B cell (primary cell): ENCODE results near the gene GLCE. TPM values are rescaled to one million over a fixed set of nuclear protein-coding genes. Genes with fewer than 3 reads are reported as not detected.

Experiments
- ATAC-seq: fragments of 200-7000 bp; cut with Tn5 transposase; one replicate; pipeline ENCODE4 v1.10.0; 2021; ENCODE audit warnings: low read depth, mild to moderate bottlenecking, moderate number of reproducible peaks, moderate library complexity
- CTCF ChIA-PET: fragments of 350-600 bp; sonication (Branson Sonifier 250); formaldehyde crosslinking; loops from one replicate; lab custom pipeline; 2021; ENCODE audit warnings: antibody characterized with exemption, inconsistent platforms; lab: Charles Lee
- POLR2A ChIA-PET: fragments of 350-600 bp; sonication (Branson Sonifier 250); formaldehyde crosslinking; loops from one replicate; lab custom pipeline; 2021; ENCODE audit warnings: antibody characterized with exemption; lab: Charles Lee
- DNase-seq: peaks from one replicate; pipeline ENCODE4 v3.0.0; 2013
- H2AFZ ChIP-seq: 2 replicates; pipeline ENCODE4 v1.6.1; 2012; ENCODE audit warnings: mild to moderate bottlenecking, low read depth, low read length; ENCODE audit not compliant: insufficient read depth, poor library complexity, severe bottlenecking
- H3K27ac ChIP-seq, 2 donors: 1 replicate in 1 of 2; 2 replicates in 1 of 2; pipeline ENCODE4 v1.5.1; 2012 to 2013; ENCODE audit warnings: low read length in 2 of 2, mild to moderate bottlenecking in 2 of 2, moderate library complexity in 1 of 2
- H3K27me3 ChIP-seq, 4 experiments: fragments of 200-600 bp in 1 of 4; sonication (generic) in 1 of 4; replicated peaks in 1 of 4; 1 replicate in 2 of 4; 2 replicates in 2 of 4; pipeline versions ENCODE4 v1.6.1 to v1.7.0; 2013 to 2016; ENCODE audit warnings: low read length in 3 of 4, mild to moderate bottlenecking in 2 of 4, mixed read lengths in 1 of 4, moderate library complexity in 1 of 4; ENCODE audit not compliant: insufficient read depth in 4 of 4, control insufficient read depth in 3 of 4; ENCODE audit errors: control extremely low read depth in 1 of 4
- H3K36me3 ChIP-seq, 2 experiments: replicated peaks in 1 of 2; 1 replicate in 1 of 2; 2 replicates in 1 of 2; pipeline versions ENCODE4 v1.6.1 to v1.7.1; 2013; ENCODE audit warnings: low read length in 1 of 2; ENCODE audit not compliant: insufficient read depth in 2 of 2, control insufficient read depth in 1 of 2; ENCODE audit errors: control extremely low read depth in 1 of 2, extremely low read depth in 1 of 2
- H3K4me1 ChIP-seq, 2 donors: fragments of 200-600 bp in 1 of 2; sonication (generic) in 1 of 2; 1 replicate in 1 of 2; 2 replicates in 1 of 2; pipeline versions ENCODE4 v1.5.1 to v1.6.1; 2013 to 2017; ENCODE audit warnings: low read length in 2 of 2; ENCODE audit not compliant: control insufficient read depth in 2 of 2, insufficient read depth in 2 of 2
- H3K4me2 ChIP-seq: replicated peaks from 2 replicates; pipeline ENCODE3; 2012; ENCODE audit warnings: mild to moderate bottlenecking, low read depth, low read length; ENCODE audit not compliant: poor library complexity, severe bottlenecking
- H3K4me3 ChIP-seq, 5 experiments: fragments of 200-600 bp in 1 of 5; sonication (generic) in 1 of 5; 1 replicate in 3 of 5; 2 replicates in 2 of 5; pipeline versions ENCODE4 v1.5.1 to v1.7.0; 2011 to 2016; ENCODE audit warnings: low read length in 4 of 5, mild to moderate bottlenecking in 4 of 5, low read depth in 2 of 5, control low read depth in 1 of 5, moderate library complexity in 1 of 5; ENCODE audit not compliant: insufficient read depth in 1 of 5; ENCODE audit errors: control extremely low read depth in 1 of 5, extremely low read depth in 1 of 5
- H3K79me2 ChIP-seq: fragments of 200-600 bp; sonication (generic); one replicate; pipeline ENCODE4 v1.6.0; 2016; ENCODE audit warnings: low read length; ENCODE audit not compliant: control insufficient read depth, insufficient read depth
- H3K9ac ChIP-seq: fragments of 200-600 bp; sonication (generic); 2 replicates; pipeline ENCODE4 v1.6.1; 2017; ENCODE audit warnings: mild to moderate bottlenecking, low read length, moderate library complexity
- H3K9me3 ChIP-seq, 3 donors: one replicate each; pipeline versions ENCODE4 v1.6.1 to v1.7.1; 2013; ENCODE audit warnings: low read length in 2 of 3; ENCODE audit not compliant: control insufficient read depth in 2 of 3, insufficient read depth in 1 of 3; ENCODE audit errors: control extremely low read depth in 1 of 3
- H4K20me1 ChIP-seq: 2 replicates; pipeline ENCODE4 v1.6.0; 2012; ENCODE audit warnings: mild to moderate bottlenecking, low read length; ENCODE audit not compliant: insufficient read depth, control insufficient read depth, poor library complexity, severe bottlenecking
- H3K27ac Mint-ChIP-seq: one replicate; pipeline ENCODE4 v1.8.0; 2021; ENCODE audit warnings: mixed read lengths
- H3K27me3 Mint-ChIP-seq: one replicate; pipeline ENCODE4 v1.8.0; 2021; ENCODE audit warnings: mixed read lengths
- H3K4me1 Mint-ChIP-seq: one replicate; pipeline ENCODE4 v1.8.0; 2021; ENCODE audit warnings: mixed read lengths
- H3K4me3 Mint-ChIP-seq: one replicate; pipeline ENCODE4 v1.8.0; 2021; ENCODE audit warnings: mixed read lengths
- H3K9me3 Mint-ChIP-seq: one replicate; pipeline ENCODE4 v1.8.0; 2022; ENCODE audit warnings: mixed read lengths; ENCODE audit not compliant: insufficient read depth
- EZH2 ChIP-seq: IDR thresholded peaks from 2 replicates; pipeline ENCODE4 v1.6.1; 2012; ENCODE audit warnings: borderline replicate concordance, low read depth, mild to moderate bottlenecking, moderate library complexity, low read length; ENCODE audit not compliant: insufficient read depth, poor library complexity, severe bottlenecking
- WGBS: methylation state at CpG from one replicate; pipeline ENCODE4 v1.1.5; 2013; ENCODE audit warnings: missing lambda C conversion rate; ENCODE audit not compliant: insufficient coverage; 5-methylcytosine and 5-hydroxymethylcytosine counted together
- intact Hi-C: fragments of 100-400 bp; cut with micrococcal nuclease; formaldehyde crosslinking; loops from one replicate; pipeline ENCODE4 v1.10.0; 2022
- polyA plus RNA-seq: library from polyadenylated mRNA; depleted of rRNA; stranded (reverse); fragments of >200 nt; gene quantifications from 2 replicates; pipeline ENCODE4 v1.2.3, GENCODE V29; 2012
- total RNA-seq, 2 donors: library from RNA; stranded (reverse); fragments of 120-200 nt in 1 of 2; gene quantifications; 1 replicate in 1 of 2; 2 replicates in 1 of 2; pipeline versions ENCODE4 v1.2.3 to v1.2.4, GENCODE V29; 2013 to 2022
- TF ChIP-seq, protein P1 (sequence below): fragments of 200-600 bp; IDR thresholded peaks from one replicate; pipeline ENCODE4 v1.8.0; 2022; ENCODE audit warnings: antibody characterized with exemption, mild to moderate bottlenecking

Gene GLCE
- total and polyA plus RNA-seq, 2 donors (not counting 1 experiment from before 2014, with no cell fraction given): 3.0 to 5.3 TPM

GRCh38 chr15:69156736-69157381, 3.6 kb upstream of the GLCE start:
- no peak for TF ChIP-seq EZH2
- TF ChIP-seq, protein P1, sequence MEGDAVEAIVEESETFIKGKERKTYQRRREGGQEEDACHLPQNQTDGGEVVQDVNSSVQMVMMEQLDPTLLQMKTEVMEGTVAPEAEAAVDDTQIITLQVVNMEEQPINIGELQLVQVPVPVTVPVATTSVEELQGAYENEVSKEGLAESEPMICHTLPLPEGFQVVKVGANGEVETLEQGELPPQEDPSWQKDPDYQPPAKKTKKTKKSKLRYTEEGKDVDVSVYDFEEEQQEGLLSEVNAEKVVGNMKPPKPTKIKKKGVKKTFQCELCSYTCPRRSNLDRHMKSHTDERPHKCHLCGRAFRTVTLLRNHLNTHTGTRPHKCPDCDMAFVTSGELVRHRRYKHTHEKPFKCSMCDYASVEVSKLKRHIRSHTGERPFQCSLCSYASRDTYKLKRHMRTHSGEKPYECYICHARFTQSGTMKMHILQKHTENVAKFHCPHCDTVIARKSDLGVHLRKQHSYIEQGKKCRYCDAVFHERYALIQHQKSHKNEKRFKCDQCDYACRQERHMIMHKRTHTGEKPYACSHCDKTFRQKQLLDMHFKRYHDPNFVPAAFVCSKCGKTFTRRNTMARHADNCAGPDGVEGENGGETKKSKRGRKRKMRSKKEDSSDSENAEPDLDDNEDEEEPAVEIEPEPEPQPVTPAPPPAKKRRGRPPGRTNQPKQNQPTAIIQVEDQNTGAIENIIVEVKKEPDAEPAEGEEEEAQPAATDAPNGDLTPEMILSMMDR: no peak
- Histone ChIP-seq H3K9me3 (no peaks in the 10 kb centered on the region), H3K27ac (no peak overlapping the region), H3K4me3 (no peak overlapping the region), H4K20me1 (no peaks in the 10 kb centered on the region), H3K4me1 (peaks cover 9 to 11% of the 10 kb centered on the region in 2 donors), H3K36me3 (no peaks in the 10 kb centered on the region), H2AFZ (no peak overlapping the region), H3K9ac (no peak overlapping the region), H3K27me3 (peaks cover 0 to 12% (median 6%) of the 10 kb centered on the region in 4 experiments), H3K4me2 (no peak overlapping the region), H3K79me2 (peaks cover 3% of the 10 kb centered on the region)
- no peak overlapping the region for H3K27ac Mint-ChIP-seq
- intact Hi-C loops: no loop called here
- peaks cover 13% of the 10 kb centered on the region for H3K4me1 Mint-ChIP-seq
- H3K27me3 Mint-ChIP-seq: peaks cover 35% of the 10 kb centered on the region
- no peak overlapping the region for H3K4me3 Mint-ChIP-seq
- H3K9me3 Mint-ChIP-seq: no peaks in the 10 kb centered on the region
- ChIA-PET POLR2A (no interaction called here), CTCF (no interaction called here)
- ATAC-seq (no peak), DNase-seq (no peak)
- WGBS: 92% methylated on average over 5 of the region's 6 CpGs

- peaks cover 0 to 8% (median 2%) of the 10 kb centered on the region in 4 experiments for H3K27me3 ChIP-seq
- 94% methylated on average over 6 of the region's 6 CpGs for WGBS
- no peak overlapping the region for H3K4me3 ChIP-seq
- Mint-ChIP-seq H3K27me3 (peaks cover 28% of the 10 kb centered on the region), H3K27ac (no peak overlapping the region), H3K4me3 (peak overlapping the region; percentile 26), H3K9me3 (no peaks in the 10 kb centered on the region), H3K4me1 (peaks cover 16% of the 10 kb centered on the region)
- intact Hi-C loops: no loop called here
- H3K36me3 ChIP-seq: no peaks in the 10 kb centered on the region
- POLR2A ChIA-PET: no interaction called here
- ATAC-seq (no peak), DNase-seq (no peak)
- H3K9ac ChIP-seq: no peak overlapping the region
- H3K79me2 ChIP-seq: peaks cover 7% of the 10 kb centered on the region
- H3K4me1 ChIP-seq: peaks cover 12 to 13% of the 10 kb centered on the region in 2 donors
- no peak overlapping the region for H3K27ac ChIP-seq
- no peak overlapping the region for H2AFZ ChIP-seq
- TF ChIP-seq, protein P1: no peak
- no peak for TF ChIP-seq EZH2
- CTCF ChIA-PET: no interaction called here
- no peaks in the 10 kb centered on the region for H3K9me3 ChIP-seq
- H4K20me1 ChIP-seq: no peaks in the 10 kb centered on the region
- no peak overlapping the region for H3K4me2 ChIP-seq
These were observed 2.1 kb upstream of the GLCE start for GRCh38 chr15:69158201-69158842.
